Right lobe of liver (tissue), 4 donors: ENCODE measurements around the gene DLG3.

Experiments used
- POLR2A ChIP-seq: fragments of 450-650 bp; IDR thresholded peaks from one replicate; pipeline ENCODE4 v1.6.1; 2017; ENCODE audit warnings: antibody characterized with exemption, mild to moderate bottlenecking
- TF ChIP-seq, protein P1 (sequence below), 4 donors: fragments of 200-600 bp in 3 of 4; fragments of 450-650 bp in 1 of 4; IDR thresholded peaks; one replicate each; pipeline versions ENCODE4 v1.5.1 to v1.8.0; 2016 to 2022; ENCODE audit warnings: antibody characterized with exemption in 4 of 4, mild to moderate bottlenecking in 2 of 4
- donor health status: DM: no; HTN: no; CAD: no.
- donor health status: DM: no; HTN: no; CAD: no.
- donor health status: DM: no; HTN: yes; CAD: no.

DNA sequence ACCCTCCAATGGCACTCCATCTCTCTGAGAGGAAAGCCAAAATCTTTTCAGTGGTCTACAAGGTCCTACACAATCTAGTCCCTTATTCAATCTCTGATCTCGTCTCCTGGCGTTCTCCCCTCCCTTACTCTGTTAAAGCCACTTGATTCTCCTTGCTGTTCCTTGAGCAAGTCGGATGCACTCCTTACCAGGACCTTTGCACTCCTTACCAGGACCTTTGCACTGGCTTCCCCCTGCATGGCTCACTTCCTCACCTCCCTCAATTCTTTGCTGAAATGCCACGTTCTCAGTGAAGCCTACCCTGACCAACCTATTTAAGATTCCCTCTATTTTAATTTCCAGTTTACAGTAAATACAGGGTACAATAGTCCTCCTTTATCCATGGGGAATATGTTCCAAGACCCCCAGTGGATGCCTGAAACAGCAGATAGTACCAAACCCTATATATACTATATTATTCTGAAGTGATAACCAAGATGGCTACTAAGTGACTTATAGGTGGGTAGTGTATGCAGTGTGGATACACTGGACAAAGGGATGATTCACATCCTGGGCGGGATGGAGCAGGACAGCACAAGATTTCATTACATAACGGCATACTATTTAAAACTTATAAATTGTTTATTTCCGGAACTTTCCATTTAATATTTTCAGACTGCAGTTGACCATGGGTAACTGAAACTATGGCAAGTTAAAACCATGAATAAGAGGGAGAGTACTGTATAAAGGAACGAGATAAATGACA, 6.5 kb upstream of the DLG3 start:
- TF ChIP-seq, protein P1, sequence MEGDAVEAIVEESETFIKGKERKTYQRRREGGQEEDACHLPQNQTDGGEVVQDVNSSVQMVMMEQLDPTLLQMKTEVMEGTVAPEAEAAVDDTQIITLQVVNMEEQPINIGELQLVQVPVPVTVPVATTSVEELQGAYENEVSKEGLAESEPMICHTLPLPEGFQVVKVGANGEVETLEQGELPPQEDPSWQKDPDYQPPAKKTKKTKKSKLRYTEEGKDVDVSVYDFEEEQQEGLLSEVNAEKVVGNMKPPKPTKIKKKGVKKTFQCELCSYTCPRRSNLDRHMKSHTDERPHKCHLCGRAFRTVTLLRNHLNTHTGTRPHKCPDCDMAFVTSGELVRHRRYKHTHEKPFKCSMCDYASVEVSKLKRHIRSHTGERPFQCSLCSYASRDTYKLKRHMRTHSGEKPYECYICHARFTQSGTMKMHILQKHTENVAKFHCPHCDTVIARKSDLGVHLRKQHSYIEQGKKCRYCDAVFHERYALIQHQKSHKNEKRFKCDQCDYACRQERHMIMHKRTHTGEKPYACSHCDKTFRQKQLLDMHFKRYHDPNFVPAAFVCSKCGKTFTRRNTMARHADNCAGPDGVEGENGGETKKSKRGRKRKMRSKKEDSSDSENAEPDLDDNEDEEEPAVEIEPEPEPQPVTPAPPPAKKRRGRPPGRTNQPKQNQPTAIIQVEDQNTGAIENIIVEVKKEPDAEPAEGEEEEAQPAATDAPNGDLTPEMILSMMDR (IDR thresholded peaks at IDR 0.05): no peak
- no peak for TF ChIP-seq POLR2A
